Fibroblast of skin of right biceps (primary cell): ENCODE results near the gene RAMACL.
A peak's percentile ranks its signal among the peaks of the same experiment; 100 is the strongest.
"Not testable (repeated sequence)": the region's sequence is repeated elsewhere in the genome, so short reads cannot be mapped to it uniquely, and the experiment has no call there.

Source experiments
- DNase-seq: peaks from one replicate; pipeline ENCODE4 v3.0.0-alpha.2; 2013

Gene RAMACL

GRCh38 chr6:166595061-166595780 lies 8.7 kb upstream of the RAMACL start:
- peak; percentile 95 for DNase-seq

GRCh38 chr6:166592821-166593220 lies 6.3 kb upstream of the RAMACL start:
- peak; percentile 71 for DNase-seq

GRCh38 chr6:166591961-166592520 lies 5.6 kb upstream of the RAMACL start:
- no peak for DNase-seq

- no peak for DNase-seq
These were observed 4.5 kb upstream of the RAMACL start for GRCh38 chr6:166591026-166591425.

GRCh38 chr6:166589786-166590574 lies 3.5 kb upstream of the RAMACL start:
- DNase-seq: no peak

- no peak for DNase-seq
These were observed 2.9 kb upstream of the RAMACL start for GRCh38 chr6:166589337-166589731.

GRCh38 chr6:166588691-166589336 lies 2.3 kb upstream of the RAMACL start:
- peak; percentile 82 for DNase-seq

- no peak for DNase-seq
These were observed 1.3 kb upstream of the RAMACL start for GRCh38 chr6:166587631-166588413.

- peak; percentile 80 for DNase-seq
These were observed 1.5 kb downstream of the RAMACL start for GRCh38 chr6:166584853-166585429.

GRCh38 chr6:166584155-166584554 lies 2.3 kb downstream of the RAMACL start:
- DNase-seq: peak; percentile 64

- DNase-seq: no peak
These were observed 3.1 kb downstream of the RAMACL start for GRCh38 chr6:166583230-166583965.

- peak; percentile 67 for DNase-seq
These were observed 4.2 kb downstream of the RAMACL start for GRCh38 chr6:166582258-166582657.

GRCh38 chr6:166581801-166582200 lies 4.7 kb downstream of the RAMACL start:
- not testable (repeated sequence) for DNase-seq

GRCh38 chr6:166581091-166581511 lies 5.4 kb downstream of the RAMACL start:
- DNase-seq: no peak

GRCh38 chr6:166580076-166581050 lies 6.1 kb downstream of the RAMACL start:
- DNase-seq: peak; percentile 67

- no peak for DNase-seq
These were observed 7.1 kb downstream of the RAMACL start for GRCh38 chr6:166579237-166579850.

GRCh38 chr6:166578536-166579236 lies 7.8 kb downstream of the RAMACL start:
- DNase-seq: no peak

- no peak for DNase-seq
These were observed 11.3 kb downstream of the RAMACL start for GRCh38 chr6:166575205-166575604.
